A549 (cell line): ENCODE results near the gene YPEL4.

Experiments used
- CBX8 ChIP-seq: fragments of 200-600 bp; sonication (generic); IDR thresholded peaks from 2 replicates; pipeline ENCODE4 v1.6.1; 2016
- CEBPB ChIP-seq, 2 experiments: fragments of >200 bp in 1 of 2; sonication (Bioruptor Twin) in 1 of 2; formaldehyde crosslinking in 1 of 2; IDR thresholded peaks; 2 replicates each; pipeline ENCODE4 v1.6.1; 2012 to 2016
- EHMT2 ChIP-seq: fragments of 200-600 bp; sonication (generic); IDR thresholded peaks from 2 replicates; pipeline ENCODE4 v1.6.1; 2016; ENCODE audit warnings: antibody characterized with exemption, low read depth, mild to moderate bottlenecking, moderate library complexity
- EP300 ChIP-seq, 2 experiments: fragments of >200 bp; sonication (Bioruptor Twin); formaldehyde crosslinking; IDR thresholded peaks; 2 replicates in 1 of 2; 3 replicates in 1 of 2; pipeline ENCODE4 v1.6.1; 2016 to 2017
- ESRRA ChIP-seq: fragments of 150-350 bp; IDR thresholded peaks from 2 replicates; pipeline ENCODE4 v1.6.1; 2014; ENCODE audit warnings: mild to moderate bottlenecking, low read length, borderline replicate concordance
- NR3C1 ChIP-seq: fragments of >200 bp; sonication (Bioruptor Twin); formaldehyde crosslinking; IDR thresholded peaks from 3 replicates; pipeline ENCODE4 v1.6.1; 2017
- POLR2A ChIP-seq: IDR thresholded peaks from 2 replicates; pipeline ENCODE4 v1.6.1; 2012; ENCODE audit warnings: mild to moderate bottlenecking, low read length
- RCOR1 ChIP-seq: fragments of 150-350 bp; IDR thresholded peaks from 2 replicates; pipeline ENCODE4 v1.6.1; 2014; ENCODE audit warnings: antibody characterized with exemption, low read length, low read depth
- RNF2 ChIP-seq: fragments of 200-600 bp; sonication (generic); IDR thresholded peaks from 2 replicates; pipeline ENCODE4 v1.6.1; 2016; ENCODE audit warnings: low read depth, mild to moderate bottlenecking, antibody characterized with exemption, moderate library complexity, borderline replicate concordance
- SREBF2 ChIP-seq: fragments of 450-650 bp; IDR thresholded peaks from 2 replicates; pipeline ENCODE4 v1.6.1; 2014; ENCODE audit warnings: mild to moderate bottlenecking, moderate library complexity
- TF ChIP-seq, protein P1 (sequence below): fragments of 200-600 bp; sonication (generic); IDR thresholded peaks from 2 replicates; pipeline ENCODE4 v1.6.1; 2016; ENCODE audit warnings: antibody characterized with exemption, mild to moderate bottlenecking, moderate library complexity
- TF ChIP-seq, protein P2 (sequence below): fragments of >200 bp; sonication (Bioruptor Twin); formaldehyde crosslinking; IDR thresholded peaks from 3 replicates; pipeline ENCODE4 v1.5.1; 2016
- TF ChIP-seq, protein P3 (sequence below): fragments of 450-650 bp; IDR thresholded peaks from 2 replicates; pipeline ENCODE4 v1.6.1; 2014; ENCODE audit warnings: antibody characterized with exemption

DNA sequence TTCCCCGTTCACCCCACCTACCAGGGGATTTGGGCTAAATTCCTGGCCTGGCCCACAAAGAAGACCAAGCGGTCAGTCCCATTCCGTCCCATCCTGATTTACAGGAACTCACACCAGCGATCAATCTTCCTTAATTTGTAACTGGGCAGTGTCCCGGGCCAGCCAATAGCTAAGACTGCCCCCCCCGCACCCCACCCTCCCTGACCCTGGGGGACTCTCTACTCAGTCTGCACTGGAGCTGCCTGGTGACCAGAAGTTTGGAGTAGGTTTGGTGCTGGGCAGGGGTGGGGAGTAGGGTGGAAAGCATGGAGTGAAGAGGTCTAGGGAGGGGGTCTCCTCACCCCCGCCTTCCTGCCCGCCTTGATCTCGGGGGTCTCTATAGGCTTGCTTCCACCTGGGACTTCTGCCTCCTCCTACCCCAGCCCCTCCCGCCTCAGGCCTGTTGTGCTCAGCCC is 52.2 kb downstream of the YPEL4 start, which contains the start of gene SERPING1:
- no peak for TF ChIP-seq NR3C1
- TF ChIP-seq POLR2A: no peak
- TF ChIP-seq, protein P1, sequence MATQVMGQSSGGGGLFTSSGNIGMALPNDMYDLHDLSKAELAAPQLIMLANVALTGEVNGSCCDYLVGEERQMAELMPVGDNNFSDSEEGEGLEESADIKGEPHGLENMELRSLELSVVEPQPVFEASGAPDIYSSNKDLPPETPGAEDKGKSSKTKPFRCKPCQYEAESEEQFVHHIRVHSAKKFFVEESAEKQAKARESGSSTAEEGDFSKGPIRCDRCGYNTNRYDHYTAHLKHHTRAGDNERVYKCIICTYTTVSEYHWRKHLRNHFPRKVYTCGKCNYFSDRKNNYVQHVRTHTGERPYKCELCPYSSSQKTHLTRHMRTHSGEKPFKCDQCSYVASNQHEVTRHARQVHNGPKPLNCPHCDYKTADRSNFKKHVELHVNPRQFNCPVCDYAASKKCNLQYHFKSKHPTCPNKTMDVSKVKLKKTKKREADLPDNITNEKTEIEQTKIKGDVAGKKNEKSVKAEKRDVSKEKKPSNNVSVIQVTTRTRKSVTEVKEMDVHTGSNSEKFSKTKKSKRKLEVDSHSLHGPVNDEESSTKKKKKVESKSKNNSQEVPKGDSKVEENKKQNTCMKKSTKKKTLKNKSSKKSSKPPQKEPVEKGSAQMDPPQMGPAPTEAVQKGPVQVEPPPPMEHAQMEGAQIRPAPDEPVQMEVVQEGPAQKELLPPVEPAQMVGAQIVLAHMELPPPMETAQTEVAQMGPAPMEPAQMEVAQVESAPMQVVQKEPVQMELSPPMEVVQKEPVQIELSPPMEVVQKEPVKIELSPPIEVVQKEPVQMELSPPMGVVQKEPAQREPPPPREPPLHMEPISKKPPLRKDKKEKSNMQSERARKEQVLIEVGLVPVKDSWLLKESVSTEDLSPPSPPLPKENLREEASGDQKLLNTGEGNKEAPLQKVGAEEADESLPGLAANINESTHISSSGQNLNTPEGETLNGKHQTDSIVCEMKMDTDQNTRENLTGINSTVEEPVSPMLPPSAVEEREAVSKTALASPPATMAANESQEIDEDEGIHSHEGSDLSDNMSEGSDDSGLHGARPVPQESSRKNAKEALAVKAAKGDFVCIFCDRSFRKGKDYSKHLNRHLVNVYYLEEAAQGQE: no peak
- TF ChIP-seq, protein P2, sequence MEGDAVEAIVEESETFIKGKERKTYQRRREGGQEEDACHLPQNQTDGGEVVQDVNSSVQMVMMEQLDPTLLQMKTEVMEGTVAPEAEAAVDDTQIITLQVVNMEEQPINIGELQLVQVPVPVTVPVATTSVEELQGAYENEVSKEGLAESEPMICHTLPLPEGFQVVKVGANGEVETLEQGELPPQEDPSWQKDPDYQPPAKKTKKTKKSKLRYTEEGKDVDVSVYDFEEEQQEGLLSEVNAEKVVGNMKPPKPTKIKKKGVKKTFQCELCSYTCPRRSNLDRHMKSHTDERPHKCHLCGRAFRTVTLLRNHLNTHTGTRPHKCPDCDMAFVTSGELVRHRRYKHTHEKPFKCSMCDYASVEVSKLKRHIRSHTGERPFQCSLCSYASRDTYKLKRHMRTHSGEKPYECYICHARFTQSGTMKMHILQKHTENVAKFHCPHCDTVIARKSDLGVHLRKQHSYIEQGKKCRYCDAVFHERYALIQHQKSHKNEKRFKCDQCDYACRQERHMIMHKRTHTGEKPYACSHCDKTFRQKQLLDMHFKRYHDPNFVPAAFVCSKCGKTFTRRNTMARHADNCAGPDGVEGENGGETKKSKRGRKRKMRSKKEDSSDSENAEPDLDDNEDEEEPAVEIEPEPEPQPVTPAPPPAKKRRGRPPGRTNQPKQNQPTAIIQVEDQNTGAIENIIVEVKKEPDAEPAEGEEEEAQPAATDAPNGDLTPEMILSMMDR: no peak
- TF ChIP-seq, protein P3, sequence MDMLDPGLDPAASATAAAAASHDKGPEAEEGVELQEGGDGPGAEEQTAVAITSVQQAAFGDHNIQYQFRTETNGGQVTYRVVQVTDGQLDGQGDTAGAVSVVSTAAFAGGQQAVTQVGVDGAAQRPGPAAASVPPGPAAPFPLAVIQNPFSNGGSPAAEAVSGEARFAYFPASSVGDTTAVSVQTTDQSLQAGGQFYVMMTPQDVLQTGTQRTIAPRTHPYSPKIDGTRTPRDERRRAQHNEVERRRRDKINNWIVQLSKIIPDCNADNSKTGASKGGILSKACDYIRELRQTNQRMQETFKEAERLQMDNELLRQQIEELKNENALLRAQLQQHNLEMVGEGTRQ: no peak
- TF ChIP-seq EHMT2: no peak
- TF ChIP-seq CBX8: no peak
- no peak for TF ChIP-seq RCOR1
- no peak for TF ChIP-seq CEBPB (IDR thresholded peaks at IDR 0.05)
- TF ChIP-seq SREBF2: no peak
- TF ChIP-seq ESRRA: no peak
- TF ChIP-seq EP300 (IDR thresholded peaks at IDR 0.05): no peak
- TF ChIP-seq RNF2: no peak
